ENCODE measurements around the gene ZNF175. TPM values are rescaled to one million over a fixed set of nuclear protein-coding genes. Genes with fewer than 3 reads are reported as not detected.

ZNF175 gene
- total RNA-seq, 2 experiments from 2014 or later: 8.3 to 10.1 TPM

- peaks cover 35% of the 10 kb centered on the region for H3K27me3 Mint-ChIP-seq
- H3K36me3 Mint-ChIP-seq: no peaks in the 10 kb centered on the region
- no peak overlapping the region for H3K4me3 Mint-ChIP-seq
- H3K27ac Mint-ChIP-seq: no peak overlapping the region
- DNase-seq (no peak), ATAC-seq (no peak)
- H3K9me3 Mint-ChIP-seq (ENCODE audit: low read depth): no peaks in the 10 kb centered on the region
- CTCF ChIA-PET: interaction anchor here (0.6 to 1.9 kb wide), 9 partner anchors 20 to 329 kb away, joined by 3 to 6 read pairs (median 3); partner anchors contain the start of gene CLDND2
- no peaks in the 10 kb centered on the region for H3K4me1 Mint-ChIP-seq
These were observed 66.4 kb downstream of the ZNF175 start for GRCh38 chr19:51637362-51637978.

- H3K9me3 Mint-ChIP-seq (ENCODE audit: low read depth): no peaks in the 10 kb centered on the region
- H3K4me3 Mint-ChIP-seq: no peak overlapping the region
- H3K27me3 Mint-ChIP-seq: peaks cover 37% of the 10 kb centered on the region
- H3K36me3 Mint-ChIP-seq: no peaks in the 10 kb centered on the region
- CTCF ChIA-PET: interaction anchor here (2.0 kb wide), 1 partner anchor 17 kb away, joined by 5 read pairs; no protein-coding TSS in a partner anchor
- DNase-seq (no peak), ATAC-seq (no peak)
- no peaks in the 10 kb centered on the region for H3K4me1 Mint-ChIP-seq
- H3K27ac Mint-ChIP-seq: no peak overlapping the region
These were observed 68.8 kb downstream of the ZNF175 start for GRCh38 chr19:51639916-51640315.

GRCh38 chr19:51640386-51640785 lies 69.3 kb downstream of the ZNF175 start:
- Mint-ChIP-seq H3K36me3 (no peaks in the 10 kb centered on the region), H3K4me1 (no peaks in the 10 kb centered on the region), H3K4me3 (no peak overlapping the region), H3K27me3 (peaks cover 41% of the 10 kb centered on the region), H3K9me3 (ENCODE audit: low read depth) (no peaks in the 10 kb centered on the region), H3K27ac (no peak overlapping the region)
- no peak for ATAC-seq
- no peak for DNase-seq
- CTCF ChIA-PET: interaction anchor here (2.0 kb wide), 1 partner anchor 16 kb away, joined by 5 read pairs; no protein-coding TSS in a partner anchor

- CTCF ChIA-PET: interaction anchor here (1.7 to 4.1 kb wide), 2 partner anchors 16 to 20 kb away, joined by 5 to 25 read pairs; no protein-coding TSS in a partner anchor
- H3K27me3 Mint-ChIP-seq: peaks cover 42% of the 10 kb centered on the region
- no peak overlapping the region for H3K4me3 Mint-ChIP-seq
- DNase-seq (no peak), ATAC-seq (no peak)
- H3K36me3 Mint-ChIP-seq: no peaks in the 10 kb centered on the region
- H3K9me3 Mint-ChIP-seq (ENCODE audit: low read depth): no peaks in the 10 kb centered on the region
- no peak overlapping the region for H3K27ac Mint-ChIP-seq
- H3K4me1 Mint-ChIP-seq: no peaks in the 10 kb centered on the region
These were observed 70.6 kb downstream of the ZNF175 start for GRCh38 chr19:51641648-51642047.

Other genes starting within 250 kb of the ZNF175 start
- 1 to 10 TPM; 1.8 to 2.2 TPM for gene VSIG10L, start 229.1 kb upstream of the ZNF175 start, total RNA-seq
- gene ETFB, start 204.9 kb upstream of the ZNF175 start, total RNA-seq: 100 to 1,000 TPM; 121 to 123 TPM
- 10 to 100 TPM; 19.1 to 27.8 TPM for gene CLDND2, start 202.3 kb upstream of the ZNF175 start, total RNA-seq
- 1,000 to 10,000 TPM in 1 of 2 experiments, 100 to 1,000 TPM in 1; 852 to 1,014 TPM for gene NKG7, start 198.6 kb upstream of the ZNF175 start, total RNA-seq
- under 1 TPM in 1 of 2 experiments, not detected in 1; 0.23 TPM for gene LIM2, start 183.3 kb upstream of the ZNF175 start, total RNA-seq
- not detected for gene C19orf84, start 180.7 kb upstream of the ZNF175 start, total RNA-seq
- 1 to 10 TPM; 1.4 to 2.1 TPM for gene SIGLEC10, start 153.6 kb upstream of the ZNF175 start, total RNA-seq
- gene SIGLEC8, start 112.8 kb upstream of the ZNF175 start, total RNA-seq: not detected
- not detected for gene CEACAM18, start 92.7 kb upstream of the ZNF175 start, total RNA-seq
- gene SIGLEC12, start 69.5 kb upstream of the ZNF175 start, total RNA-seq: 1 to 10 TPM in 1 of 2 experiments, under 1 TPM in 1; 0.98 to 3.9 TPM
- gene SIGLEC6, start 39.6 kb upstream of the ZNF175 start, total RNA-seq: not detected
- not detected for gene SIGLEC5, start 59.1 kb downstream of the ZNF175 start, total RNA-seq
- gene SIGLEC14, start 75.5 kb downstream of the ZNF175 start, total RNA-seq: under 1 TPM in 1 of 2 experiments, not detected in 1; 0.91 TPM
- gene SPACA6, start 122.0 kb downstream of the ZNF175 start, total RNA-seq: 1 to 10 TPM; 2.3 to 2.6 TPM
- not detected for gene HAS1, start 152.7 kb downstream of the ZNF175 start, total RNA-seq
- not detected for gene FPR1, start 180.6 kb downstream of the ZNF175 start, total RNA-seq
- not detected for gene FPR2, start 189.9 kb downstream of the ZNF175 start, total RNA-seq
- gene FPR3, start 223.9 kb downstream of the ZNF175 start, total RNA-seq: not detected